ELR (cell line): ENCODE results near the gene UBTF.

Source experiments
- DNase-seq: peaks from one replicate; pipeline ENCODE4 v3.0.0-alpha.2; 2015; ENCODE audit warnings: low read depth

Gene UBTF

DNA sequence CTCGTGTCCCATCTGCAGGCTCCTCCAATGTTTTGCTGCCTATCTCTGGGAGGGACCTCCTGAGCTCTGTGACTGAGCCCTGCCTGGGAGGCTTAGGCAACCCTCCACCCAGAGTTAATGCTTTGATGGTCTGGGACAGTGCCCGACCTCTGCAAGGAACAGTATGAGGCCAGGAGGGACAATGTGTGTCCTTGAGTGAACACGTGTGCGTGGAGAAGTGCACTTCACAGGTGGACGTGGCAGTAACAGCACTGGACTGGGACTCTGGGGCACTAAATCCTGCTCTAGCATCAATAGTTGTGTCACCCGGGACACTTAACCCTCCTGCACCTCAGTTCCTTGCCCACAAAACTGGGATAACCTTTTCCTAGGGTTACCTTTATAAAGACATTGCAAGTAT, 4.6 kb downstream of the UBTF start:
- no peak for DNase-seq

DNA sequence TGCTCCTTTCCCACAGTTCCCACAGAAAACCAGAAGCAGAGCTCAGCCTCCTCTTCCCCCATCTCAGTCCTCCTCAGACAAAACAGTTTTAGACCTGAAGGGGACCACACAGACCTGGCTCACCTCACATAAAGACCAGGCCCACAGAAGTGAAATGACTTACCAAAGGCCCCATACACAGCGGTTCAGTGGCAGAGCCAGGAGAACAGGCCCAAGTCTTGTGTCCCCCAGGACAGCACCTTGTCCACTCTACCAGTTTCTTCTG, 5.3 kb downstream of the UBTF start:
- DNase-seq, result no peak

DNA sequence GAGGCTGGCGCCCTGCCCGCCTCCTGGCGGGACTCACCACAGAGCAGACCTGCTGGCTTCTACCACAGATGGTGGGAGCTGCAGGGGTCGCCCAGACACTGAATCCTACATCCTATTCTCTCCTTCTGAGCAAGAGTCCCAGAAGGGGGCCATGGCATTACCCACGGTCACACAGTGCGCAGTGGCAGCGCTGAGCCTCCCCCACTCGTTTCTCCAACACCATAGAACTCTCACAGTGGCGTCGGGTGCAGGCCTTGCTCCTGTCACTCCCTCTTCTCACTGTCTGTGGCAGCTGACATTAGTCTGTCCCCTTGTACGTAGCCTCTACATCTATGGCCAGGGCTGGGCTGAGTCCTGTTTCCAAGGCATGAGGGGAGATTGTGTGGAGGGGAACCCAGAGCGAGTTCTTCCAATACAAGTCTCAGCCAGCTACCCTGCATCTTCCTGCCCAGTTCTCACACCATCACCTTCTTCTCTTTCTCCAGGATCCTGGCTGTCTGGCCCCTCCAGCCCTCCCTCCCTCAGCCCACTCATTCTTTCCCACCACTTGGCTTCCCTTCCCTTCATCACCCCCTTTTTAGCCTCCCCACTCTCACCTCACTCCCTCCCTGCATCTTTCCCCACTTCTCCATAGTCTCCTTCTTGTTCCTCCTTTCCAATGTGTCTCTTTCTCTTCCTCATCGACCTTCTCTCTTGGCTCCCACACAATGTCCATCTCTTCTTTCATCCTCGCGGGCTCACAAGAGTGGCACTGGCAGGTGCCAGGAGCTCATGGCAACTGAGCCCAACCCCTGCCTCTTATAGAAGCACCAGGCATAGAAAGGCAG, 5.9 kb downstream of the UBTF start:
- no peak for DNase-seq

DNA sequence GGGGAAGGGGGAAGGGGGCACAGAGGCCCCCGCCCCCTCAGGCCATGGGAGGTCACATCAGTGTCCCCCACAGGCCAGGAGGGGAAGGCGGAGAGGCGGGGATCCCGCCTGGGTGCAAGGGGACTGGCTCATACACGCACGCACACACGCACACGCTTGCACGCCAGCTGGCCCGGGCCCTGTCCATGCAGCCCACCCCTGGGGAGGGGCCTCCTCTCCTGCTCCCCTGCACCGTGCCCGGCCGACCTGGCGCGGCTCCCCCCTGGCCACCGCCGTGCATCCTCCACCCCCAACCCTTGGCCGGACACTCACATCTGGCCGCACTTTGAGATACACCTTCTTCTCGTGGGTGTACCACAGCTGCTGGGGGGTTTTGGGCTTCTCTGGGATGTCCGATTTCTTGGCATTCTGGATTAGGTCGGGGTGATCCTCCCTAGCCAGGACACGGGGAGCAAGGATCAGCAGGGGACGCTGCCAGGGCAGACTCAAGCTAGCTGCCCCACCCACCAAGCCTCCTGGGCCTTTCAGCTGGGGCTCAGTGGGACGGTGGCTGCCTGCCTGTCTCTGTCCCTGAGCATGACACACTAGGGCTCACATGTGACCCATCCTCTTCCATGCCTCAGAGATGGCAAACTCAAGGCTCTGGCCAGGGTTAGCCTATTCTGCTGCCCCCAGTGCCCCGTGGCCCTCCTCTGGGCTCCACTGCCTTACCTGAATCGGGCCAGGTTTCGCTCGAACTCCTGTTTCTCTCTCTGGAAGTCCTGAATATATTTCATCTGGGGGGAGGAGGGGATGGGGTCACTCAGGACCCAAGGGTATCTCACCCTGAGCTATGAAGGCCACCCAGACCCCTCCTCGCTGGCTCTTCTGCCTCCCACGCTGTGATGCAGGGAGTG, 6.7 kb downstream of the UBTF start:
- DNase-seq, result no peak

- DNase-seq, result no peak
Observed at GRCh38 chr17:44211281-44212265, 7.9 kb downstream of the UBTF start.

DNA sequence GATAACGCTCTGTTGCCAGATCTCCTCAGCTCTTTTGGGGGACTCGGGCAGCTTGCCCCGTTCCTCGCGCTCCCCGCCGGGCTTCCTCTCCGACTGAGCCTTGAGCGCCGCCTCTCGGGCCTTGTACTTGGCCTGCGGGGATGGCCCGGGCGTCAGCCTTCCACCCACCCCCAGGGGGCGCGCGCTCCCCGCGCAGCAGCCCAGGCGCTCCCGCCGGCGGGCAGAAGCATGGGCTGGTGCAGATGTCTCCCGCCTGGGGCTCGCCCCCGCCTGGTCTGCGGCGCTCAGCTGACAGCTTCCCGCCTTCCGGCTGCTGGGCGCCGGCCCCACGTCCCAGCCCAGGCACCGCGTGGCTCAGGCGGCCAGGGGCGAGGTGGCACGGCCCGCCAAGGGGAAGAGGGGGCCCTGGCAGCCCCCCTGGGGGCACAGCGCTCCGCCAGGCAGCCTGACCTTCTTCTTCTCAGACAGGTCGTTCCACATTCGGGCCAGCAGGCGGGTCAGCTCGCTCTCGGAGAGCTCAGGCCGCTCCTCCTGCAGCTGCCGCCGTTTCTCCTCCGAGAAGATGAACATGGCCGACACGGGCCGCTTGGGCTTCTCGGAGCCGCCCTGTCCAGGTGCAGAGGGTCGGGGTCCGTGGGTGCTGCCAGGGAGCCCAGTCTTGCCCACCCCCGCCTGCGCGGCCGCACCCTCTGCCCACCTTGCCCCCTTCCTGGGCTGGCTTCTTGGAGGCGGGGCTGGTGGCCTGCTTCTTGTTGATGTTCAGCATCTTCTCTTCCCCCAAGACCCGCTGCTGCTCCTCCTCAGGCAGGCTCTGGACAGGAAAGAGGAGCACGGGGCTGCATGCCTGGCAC, 8.9 kb downstream of the UBTF start:
- DNase-seq, result peak; percentile 89

DNA sequence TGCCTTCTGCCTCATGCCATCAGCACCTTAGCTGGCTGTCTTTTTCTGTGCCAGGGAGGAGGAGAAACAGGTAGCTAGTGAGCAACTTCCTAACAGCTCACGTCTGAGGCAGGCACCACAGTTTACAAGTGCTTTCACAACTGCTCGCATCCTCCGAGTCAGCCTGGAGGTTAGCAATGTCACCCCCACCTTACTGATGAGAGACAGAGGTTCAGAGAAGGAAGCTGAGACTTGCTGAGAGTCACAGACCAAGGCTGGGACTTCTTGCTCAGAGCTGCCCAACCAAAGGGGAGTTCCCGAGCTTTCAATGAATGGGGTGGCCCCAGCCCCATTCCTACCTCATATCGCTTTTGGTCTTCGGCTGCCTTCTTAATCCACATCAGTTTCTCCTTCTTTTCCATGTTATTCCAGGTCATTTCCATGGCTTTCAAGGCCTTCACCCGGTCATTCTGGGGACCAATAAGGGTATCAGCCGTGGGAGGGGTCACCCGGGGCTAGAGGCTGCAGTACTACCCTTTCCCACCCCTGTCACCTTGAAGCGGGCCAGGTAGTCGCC, 9.6 kb downstream of the UBTF start:
- peak; percentile 67 for DNase-seq

- no peak for DNase-seq
Observed at GRCh38 chr17:44207743-44208142, 11.7 kb downstream of the UBTF start.

DNA sequence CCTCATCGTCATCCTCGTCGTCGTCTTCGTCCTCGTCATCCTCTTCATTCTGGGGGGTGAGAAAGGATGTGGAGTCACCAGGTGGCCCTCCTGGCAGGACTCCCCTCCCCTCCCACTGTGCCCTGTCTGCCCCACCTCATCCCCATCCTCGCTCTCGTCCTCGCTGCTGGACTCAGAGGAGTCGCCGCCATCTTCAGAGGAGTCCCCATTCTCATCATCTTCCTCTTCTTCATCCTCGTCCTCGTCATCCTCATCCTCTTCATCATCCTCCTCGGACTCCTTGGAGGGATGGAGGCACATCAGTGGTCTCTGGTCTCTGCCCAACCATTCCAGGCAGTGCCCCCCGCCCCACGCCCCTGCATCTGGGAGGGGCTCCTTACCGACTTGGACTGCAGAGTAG, 12.2 kb downstream of the UBTF start:
- no peak for DNase-seq

DNA sequence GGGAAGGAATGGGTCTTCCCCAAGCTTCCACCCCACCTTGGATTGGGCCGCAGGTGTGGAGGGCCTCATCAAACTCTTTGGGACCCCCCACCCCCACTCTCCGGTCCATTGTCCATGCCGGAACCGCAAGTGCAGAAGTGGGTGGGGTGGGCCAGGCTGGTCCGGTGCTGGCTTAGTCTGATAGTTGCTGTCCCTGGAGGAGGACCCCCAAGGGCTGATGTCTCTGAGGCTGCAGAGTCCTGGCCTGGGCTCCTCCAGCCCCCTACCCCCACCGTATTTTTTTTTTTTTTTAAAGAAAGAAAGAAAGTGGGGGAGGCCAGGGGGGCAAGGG, 12.7 kb downstream of the UBTF start:
- DNase-seq, result no peak

DNA sequence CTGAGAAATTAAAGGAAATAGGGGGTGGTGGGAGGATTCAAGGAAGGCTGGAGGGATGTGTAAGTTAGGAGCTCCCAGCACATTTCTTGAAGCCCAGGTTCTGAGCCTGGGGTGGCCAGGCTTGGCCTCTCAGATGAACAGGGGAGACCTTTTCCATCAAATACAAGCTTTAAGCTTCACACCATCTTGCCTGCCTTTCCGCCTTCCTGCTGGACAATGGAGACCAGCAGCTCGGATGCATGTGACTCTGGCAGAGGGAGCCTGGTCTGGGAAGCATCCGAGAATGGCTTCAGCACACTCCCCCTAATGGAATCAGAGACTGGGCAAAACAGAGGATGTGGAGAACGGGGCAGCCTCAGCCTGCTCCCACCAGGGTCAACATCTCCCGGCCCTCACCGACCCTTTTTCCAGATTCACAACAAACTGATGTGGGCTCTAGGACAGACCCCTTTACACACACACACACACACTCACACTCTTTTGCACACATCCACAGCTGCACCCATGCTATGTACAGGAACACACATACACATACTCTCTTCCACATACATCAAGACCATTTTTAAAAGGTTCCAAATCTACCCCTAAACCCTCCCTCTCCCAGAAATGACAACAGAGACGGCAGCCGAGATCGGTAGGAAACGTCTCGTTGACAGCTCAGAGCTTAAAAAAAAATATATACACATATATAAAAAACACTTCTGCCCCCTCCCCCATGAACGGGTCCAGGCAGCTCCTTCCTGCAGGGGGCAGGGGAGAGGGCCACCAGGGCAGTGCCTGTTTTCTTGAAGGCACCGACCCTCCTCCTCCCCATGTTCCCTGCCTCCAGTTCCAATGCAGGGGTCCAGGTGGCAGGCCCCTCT, 13.3 kb downstream of the UBTF start:
- peak; percentile 42 for DNase-seq

DNA sequence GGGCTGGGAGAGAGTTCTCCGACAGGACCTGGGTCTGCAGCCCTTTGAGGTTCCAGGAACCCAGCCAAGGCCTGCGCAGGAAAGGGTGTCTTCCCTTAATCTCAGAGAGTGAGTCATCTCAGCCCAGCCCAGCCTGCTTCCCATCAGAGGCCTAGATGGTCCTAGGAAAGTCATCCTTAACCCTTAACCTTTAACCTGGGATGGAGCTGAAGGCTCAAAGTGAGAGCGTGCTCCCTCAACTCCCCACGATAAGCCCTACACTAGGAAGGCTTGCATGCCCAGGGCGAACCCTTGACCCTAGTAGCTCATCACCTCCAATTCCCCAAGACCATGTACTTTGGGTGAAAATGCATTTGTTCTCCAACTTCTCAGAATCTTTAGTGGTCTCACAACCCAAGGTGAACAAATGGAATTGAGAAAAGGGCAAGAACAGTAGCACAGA, 15.0 kb downstream of the UBTF start:
- peak; percentile 84 for DNase-seq

DNA sequence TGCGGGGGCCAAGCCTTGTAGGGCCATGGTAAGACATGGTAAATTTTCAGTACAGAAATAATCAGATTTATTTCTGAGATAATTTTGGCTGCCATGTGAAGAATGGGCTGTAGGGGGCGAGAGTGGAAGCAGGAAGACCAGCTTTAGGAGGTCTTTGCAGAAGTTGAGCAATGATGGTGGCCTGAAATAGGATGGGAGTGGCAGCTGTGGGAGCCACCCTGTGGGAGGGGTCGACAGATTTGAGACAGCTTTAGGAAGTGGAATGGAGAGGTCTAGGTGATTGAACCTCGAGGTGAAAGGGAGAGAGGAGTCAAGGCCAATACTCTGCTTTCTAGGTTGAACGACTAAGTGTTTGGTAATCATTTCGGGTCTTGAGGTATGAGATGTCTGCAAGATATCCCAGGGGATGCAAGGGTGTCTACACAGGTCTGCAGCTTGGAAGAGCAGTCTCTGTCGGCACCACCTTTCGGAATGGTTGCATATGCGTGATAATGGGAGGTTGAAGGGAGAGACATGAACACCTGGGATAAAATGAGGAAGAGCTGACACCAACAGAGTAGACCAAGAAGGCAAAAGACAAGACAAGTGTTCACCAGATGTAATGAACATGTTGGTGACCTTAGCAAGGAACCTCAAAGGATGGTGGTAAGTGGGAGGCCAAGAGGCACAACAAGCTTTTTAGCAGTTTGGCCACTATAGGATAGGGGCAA, 15.6 kb downstream of the UBTF start:
- DNase-seq, result peak; percentile 76

- no peak for DNase-seq
Observed at GRCh38 chr17:44202756-44203155, 16.7 kb downstream of the UBTF start.

DNA sequence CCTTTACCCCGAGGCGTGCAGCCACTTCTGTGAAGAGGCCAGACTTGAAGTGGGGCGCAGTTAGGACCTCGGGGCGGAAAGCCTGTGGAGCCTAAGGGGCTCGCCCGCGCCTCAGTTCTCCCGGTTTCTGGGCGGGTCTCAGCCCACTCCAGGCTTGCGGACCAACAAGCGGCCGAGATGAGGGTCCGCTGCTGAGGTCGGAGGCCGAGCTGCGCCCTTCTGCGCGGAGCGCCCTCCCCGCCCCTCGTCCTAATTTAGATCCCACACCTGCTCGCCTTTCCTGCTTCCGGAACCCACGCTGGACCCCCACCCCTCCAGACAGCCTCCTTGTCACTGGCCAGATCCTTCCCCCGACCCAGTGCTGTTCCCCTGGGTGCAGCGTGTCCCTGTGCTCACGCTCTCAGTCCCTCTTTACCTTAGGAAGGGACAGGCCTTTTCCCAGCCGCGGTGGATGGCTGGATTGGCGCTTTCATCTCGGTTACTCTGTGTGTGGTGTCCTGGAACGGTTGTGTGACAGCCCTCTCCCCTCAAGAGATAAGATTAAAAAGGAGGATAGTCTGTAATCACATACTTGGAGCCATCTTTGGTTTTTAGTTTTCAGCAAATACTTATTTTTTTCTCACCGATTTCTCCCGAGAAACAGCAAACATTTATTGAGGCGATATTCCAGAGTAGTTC, 18.9 kb downstream of the UBTF start:
- peak; percentile 29 for DNase-seq

GRCh38 chr17:44199553-44200477, 19.7 kb downstream of the UBTF start, which contains the start of gene ATXN7L3:
Gene ATXN7L3, minus strand, starts transcription at chr17:44199884. Its CDS starts 1,814 bp downstream, at chr17:44198070.
- peak; percentile 99 for DNase-seq

- DNase-seq, result peak; percentile 63
Observed at GRCh38 chr17:44198721-44199552, 20.5 kb downstream of the UBTF start.
